Measurements from ENCODE around the gene PLSCR2.

The PLSCR2 gene

DNA sequence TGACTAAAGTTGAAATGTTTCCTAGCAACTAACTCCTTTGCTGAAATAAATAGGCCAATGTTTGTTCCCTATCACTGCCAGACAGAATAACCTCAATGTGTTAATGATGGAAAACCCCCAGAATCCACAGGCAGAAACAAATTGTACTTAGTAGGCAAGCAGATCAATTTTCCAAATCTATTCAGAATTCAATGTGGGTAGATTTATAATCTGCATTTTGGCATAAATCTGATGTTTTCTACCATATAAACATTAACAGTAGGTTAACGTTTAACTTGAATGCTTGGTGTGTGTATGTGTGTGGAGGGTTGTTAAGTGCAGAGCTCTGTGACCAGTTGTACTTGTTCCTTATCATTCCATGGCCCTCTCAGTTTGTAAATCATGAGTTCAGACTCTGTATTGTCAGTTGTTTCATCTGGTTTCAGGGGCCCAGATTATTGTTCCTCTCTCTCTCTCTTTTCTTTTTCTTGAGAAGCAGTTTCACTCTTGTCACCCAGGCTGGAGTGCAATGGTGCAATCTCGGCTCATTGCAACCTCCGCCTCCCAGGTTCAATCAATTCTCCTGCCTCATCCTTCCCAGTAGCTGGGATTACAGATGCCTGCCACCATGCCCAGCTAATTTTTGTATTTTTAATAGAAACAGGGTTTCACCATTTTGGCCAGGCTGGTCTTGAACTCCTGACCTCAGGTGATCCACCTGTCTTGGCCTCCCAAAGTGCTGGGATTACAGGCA is 42.2 kb upstream of the PLSCR2 start:
- Histone ChIP-seq H3K36me3 (ENCODE audit: low read length) (no peaks in the 10 kb centered on the region), H4K20me1 (ENCODE audit: low read depth, low read length) (no peaks in the 10 kb centered on the region), H3K4me3 (ENCODE audit: insufficient read depth, low read length, poor library complexity, severe bottlenecking) (no peak overlapping the region), H3F3A (ENCODE audit: insufficient read depth) (no peaks in the 10 kb centered on the region), H3K27me3 (ENCODE audit: low read length) (no peaks in the 10 kb centered on the region), H3K79me2 (ENCODE audit: insufficient read depth, low read length) (no peaks in the 10 kb centered on the region), H3K9ac (ENCODE audit: low read length) (no peak overlapping the region), H3K9me3 (ENCODE audit: insufficient read depth, low read length) (no peaks in the 10 kb centered on the region), H3K4me2 (ENCODE audit: low read depth, low read length, poor library complexity, severe bottlenecking) (no peak overlapping the region), H2AFZ (ENCODE audit: low read depth, low read length, severe bottlenecking) (no peak overlapping the region), H3K9me2 (replicated peaks; ENCODE audit: insufficient read depth, low read length) (no peaks in the 10 kb centered on the region), H3K27ac (ENCODE audit: low read depth, low read length) (no peak overlapping the region)
- TF ChIP-seq EZH2phosphoT487 (conservative IDR thresholded peaks at IDR 0.05; ENCODE audit: low read length) = no peak
- TF ChIP-seq, protein P1, sequence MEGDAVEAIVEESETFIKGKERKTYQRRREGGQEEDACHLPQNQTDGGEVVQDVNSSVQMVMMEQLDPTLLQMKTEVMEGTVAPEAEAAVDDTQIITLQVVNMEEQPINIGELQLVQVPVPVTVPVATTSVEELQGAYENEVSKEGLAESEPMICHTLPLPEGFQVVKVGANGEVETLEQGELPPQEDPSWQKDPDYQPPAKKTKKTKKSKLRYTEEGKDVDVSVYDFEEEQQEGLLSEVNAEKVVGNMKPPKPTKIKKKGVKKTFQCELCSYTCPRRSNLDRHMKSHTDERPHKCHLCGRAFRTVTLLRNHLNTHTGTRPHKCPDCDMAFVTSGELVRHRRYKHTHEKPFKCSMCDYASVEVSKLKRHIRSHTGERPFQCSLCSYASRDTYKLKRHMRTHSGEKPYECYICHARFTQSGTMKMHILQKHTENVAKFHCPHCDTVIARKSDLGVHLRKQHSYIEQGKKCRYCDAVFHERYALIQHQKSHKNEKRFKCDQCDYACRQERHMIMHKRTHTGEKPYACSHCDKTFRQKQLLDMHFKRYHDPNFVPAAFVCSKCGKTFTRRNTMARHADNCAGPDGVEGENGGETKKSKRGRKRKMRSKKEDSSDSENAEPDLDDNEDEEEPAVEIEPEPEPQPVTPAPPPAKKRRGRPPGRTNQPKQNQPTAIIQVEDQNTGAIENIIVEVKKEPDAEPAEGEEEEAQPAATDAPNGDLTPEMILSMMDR (IDR thresholded peaks at IDR 0.05; ENCODE audit: insufficient read depth, low read length, poor library complexity, severe bottlenecking) = no peak

DNA sequence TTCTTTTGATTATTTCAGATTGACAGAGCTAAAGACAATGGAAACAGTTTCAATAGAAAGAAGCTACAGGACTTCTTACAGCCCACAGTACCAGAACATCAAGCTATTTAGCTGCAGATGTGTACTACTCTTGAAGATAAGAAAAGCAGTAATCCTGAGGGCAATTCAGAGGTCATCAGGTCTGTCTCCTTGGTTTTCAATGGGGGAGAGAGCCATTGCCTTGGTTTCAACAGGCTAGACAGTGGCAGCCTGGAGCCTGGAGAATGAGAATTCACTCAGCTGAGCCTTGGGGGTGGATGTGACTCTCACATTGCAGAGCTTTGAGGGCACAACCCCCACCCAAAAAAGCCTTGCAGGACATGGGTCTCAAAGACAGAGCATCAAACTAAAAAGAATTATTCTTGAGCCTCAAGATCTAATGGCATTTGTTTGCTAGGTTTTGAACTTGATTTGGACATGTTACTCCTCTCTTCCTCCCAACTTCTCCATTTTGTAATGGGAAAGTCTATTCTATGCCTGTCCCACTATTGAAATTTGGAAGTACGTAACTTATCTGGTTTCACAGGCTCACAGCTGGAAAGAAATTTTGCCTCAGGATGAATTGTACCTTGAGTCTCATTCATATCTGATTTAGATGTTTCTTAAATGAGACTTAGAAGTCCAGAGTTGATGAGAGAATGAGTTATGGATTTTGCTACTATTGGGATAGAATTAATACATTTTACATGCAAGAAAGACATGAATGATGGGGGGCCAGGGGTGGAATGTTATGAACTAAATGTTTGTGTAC is 38.2 kb upstream of the PLSCR2 start:
- H3K9ac ChIP-seq (ENCODE audit: low read length) = no peak overlapping the region
- H3K27ac ChIP-seq (ENCODE audit: low read depth, low read length) = no peak overlapping the region
- no peaks in the 10 kb centered on the region for H3K36me3 ChIP-seq (ENCODE audit: low read length)
- no peak overlapping the region for H3K4me2 ChIP-seq (ENCODE audit: low read depth, low read length, poor library complexity, severe bottlenecking)
- no peaks in the 10 kb centered on the region for H3K79me2 ChIP-seq (ENCODE audit: insufficient read depth, low read length)
- no peak overlapping the region for H2AFZ ChIP-seq (ENCODE audit: low read depth, low read length, severe bottlenecking)
- no peaks in the 10 kb centered on the region for H3K27me3 ChIP-seq (ENCODE audit: low read length)
- TF ChIP-seq EZH2phosphoT487 (conservative IDR thresholded peaks at IDR 0.05; ENCODE audit: low read length) = no peak
- TF ChIP-seq, protein P1 (IDR thresholded peaks at IDR 0.05; ENCODE audit: insufficient read depth, low read length, poor library complexity, severe bottlenecking) = no peak
- no peaks in the 10 kb centered on the region for H4K20me1 ChIP-seq (ENCODE audit: low read depth, low read length)
- no peaks in the 10 kb centered on the region for H3K9me2 ChIP-seq (replicated peaks; ENCODE audit: insufficient read depth, low read length)
- no peak overlapping the region for H3K4me3 ChIP-seq (ENCODE audit: insufficient read depth, low read length, poor library complexity, severe bottlenecking)
- no peaks in the 10 kb centered on the region for H3K9me3 ChIP-seq (ENCODE audit: insufficient read depth, low read length)
- no peaks in the 10 kb centered on the region for H3F3A ChIP-seq (ENCODE audit: insufficient read depth)

DNA sequence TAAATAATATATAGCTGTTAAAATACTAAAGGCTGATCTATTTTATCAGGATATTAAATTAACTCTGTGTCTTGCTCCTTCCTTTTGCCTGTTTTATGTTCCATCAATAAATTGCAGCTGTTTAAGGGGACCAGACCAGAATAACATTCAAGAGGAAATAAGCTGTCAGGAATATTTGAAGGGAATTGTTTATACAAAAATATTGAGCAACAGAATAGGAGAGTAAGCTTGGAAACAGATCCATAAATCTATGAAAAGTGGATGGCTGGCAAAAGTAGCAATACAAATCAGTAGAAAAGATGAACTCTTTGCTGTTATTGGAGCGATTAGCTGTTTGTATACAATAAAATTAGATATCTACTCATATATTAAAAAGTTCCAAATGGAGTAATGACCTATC is 36.2 kb upstream of the PLSCR2 start:
- Histone ChIP-seq H3K9ac (ENCODE audit: low read length) (no peak overlapping the region), H3K36me3 (ENCODE audit: low read length) (no peaks in the 10 kb centered on the region), H3K27me3 (ENCODE audit: low read length) (no peaks in the 10 kb centered on the region), H2AFZ (ENCODE audit: low read depth, low read length, severe bottlenecking) (no peak overlapping the region), H4K20me1 (ENCODE audit: low read depth, low read length) (no peaks in the 10 kb centered on the region), H3K9me3 (ENCODE audit: insufficient read depth, low read length) (no peaks in the 10 kb centered on the region), H3K4me3 (ENCODE audit: insufficient read depth, low read length, poor library complexity, severe bottlenecking) (no peak overlapping the region), H3K79me2 (ENCODE audit: insufficient read depth, low read length) (no peaks in the 10 kb centered on the region), H3K9me2 (replicated peaks; ENCODE audit: insufficient read depth, low read length) (no peaks in the 10 kb centered on the region), H3K27ac (ENCODE audit: low read depth, low read length) (no peak overlapping the region), H3K4me2 (ENCODE audit: low read depth, low read length, poor library complexity, severe bottlenecking) (no peak overlapping the region), H3F3A (ENCODE audit: insufficient read depth) (no peaks in the 10 kb centered on the region)
- TF ChIP-seq, protein P1 (IDR thresholded peaks at IDR 0.05; ENCODE audit: insufficient read depth, low read length, poor library complexity, severe bottlenecking) = no peak
